Putamen (tissue), 1 donor: ENCODE results near the gene CAPN11.
"Not testable (repeated sequence)": the region's sequence is repeated elsewhere in the genome, so short reads cannot be mapped to it uniquely, and the experiment has no call there.

Source experiments
- DNase-seq: peaks from one replicate; pipeline ENCODE4 v3.0.0-alpha.2; 2016; ENCODE audit warnings: low spot score

The CAPN11 gene

DNA sequence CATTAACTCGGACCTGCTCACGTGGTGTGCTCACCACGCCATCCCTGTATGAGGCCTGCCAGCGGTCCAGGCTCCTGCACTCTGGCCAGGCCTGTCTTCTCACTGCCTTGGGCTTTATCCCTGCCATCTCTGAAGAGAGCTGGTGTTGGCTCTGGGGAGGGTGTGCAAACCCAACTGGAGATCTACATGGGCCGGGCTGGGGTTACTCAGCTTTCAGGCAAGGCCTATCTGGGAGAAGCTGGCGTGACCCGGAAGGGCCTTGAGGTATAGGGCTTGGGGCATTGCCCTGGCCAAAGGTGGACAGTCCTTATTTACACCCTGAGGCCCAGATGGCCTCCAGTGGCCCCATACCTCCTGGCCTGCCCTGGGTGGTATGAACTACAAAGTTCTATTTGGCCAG, 69.8 kb downstream of the CAPN11 start:
- DNase-seq, result no peak

DNA sequence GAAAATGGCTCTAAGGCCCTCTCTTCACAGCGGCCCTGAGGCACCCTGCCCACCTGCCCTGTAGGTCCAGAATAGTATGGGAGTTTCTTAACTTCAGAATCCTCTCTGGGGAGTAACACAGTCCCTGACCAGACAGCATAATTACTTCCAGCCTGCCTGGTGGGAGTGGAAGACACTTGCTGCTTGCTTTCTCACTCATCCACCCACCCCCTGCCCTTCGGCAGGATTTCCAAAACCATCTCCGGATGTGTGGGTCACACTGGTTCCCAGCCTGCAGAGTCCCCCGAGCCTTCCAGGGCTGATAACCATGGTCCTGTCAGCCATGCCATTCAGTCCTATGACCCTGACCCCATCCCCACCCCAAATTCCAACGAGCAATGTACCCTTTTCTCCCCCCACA, 70.2 kb downstream of the CAPN11 start:
- no peak for DNase-seq

- DNase-seq, result no peak
Observed at GRCh38 chr6:44229376-44230033, 70.9 kb downstream of the CAPN11 start.

DNA sequence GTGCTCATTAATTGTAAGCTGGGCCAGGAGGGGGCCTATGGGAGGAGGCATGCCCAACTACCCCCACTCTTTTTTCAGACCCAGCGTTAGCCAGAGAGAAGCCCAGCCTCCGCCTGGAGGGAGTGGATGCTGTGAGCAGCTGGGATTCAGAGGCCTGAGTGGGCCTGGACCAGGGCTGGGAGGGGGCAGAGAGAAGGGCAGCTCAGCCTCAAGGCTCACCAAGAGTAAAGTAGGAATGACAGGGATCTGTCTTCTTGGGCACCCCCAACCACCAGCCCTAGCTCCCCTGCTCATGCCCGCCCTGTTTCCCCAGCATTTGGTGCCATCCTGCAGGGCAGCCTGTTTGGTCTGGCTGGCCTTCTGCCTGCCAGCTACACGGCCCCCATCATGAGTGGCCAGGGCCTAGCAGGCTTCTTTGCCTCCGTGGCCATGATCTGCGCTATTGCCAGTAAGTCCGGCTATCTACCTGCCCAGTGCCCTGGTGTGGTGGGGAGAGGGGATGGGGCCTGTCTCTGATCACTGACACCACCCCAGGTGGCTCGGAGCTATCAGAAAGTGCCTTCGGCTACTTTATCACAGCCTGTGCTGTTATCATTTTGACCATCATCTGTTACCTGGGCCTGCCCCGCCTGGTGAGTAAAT, 71.5 kb downstream of the CAPN11 start:
- DNase-seq, result no peak

DNA sequence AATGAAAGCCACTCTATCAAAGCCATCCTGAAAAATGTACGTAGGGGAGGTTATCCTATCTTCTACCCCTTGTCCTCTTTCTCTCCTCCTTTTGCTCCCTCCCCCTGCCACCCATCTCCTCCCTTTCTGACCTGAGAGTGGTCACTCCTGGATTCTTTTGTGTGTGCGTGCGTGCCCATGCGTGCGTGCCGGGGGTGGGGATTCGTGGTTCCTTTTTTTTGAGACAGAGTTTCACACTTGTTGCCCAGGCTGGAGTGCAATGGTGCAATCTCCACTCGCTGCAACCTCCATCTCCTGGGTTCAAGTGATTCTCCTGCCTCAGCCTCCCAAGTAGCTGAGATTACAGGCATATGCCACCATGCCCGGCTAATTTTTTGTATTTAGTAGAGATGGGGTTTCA, 72.8 kb downstream of the CAPN11 start:
- not testable (repeated sequence) for DNase-seq

GRCh38 chr6:44232676-44233566, 74.3 kb downstream of the CAPN11 start:
- no peak for DNase-seq

GRCh38 chr6:44233567-44234100, 75.0 kb downstream of the CAPN11 start:
- no peak for DNase-seq
